SK-N-MC (cell line): ENCODE data around the gene KRTAP10-3.

Experiments
- EZH2 ChIP-seq: fragments of 200-600 bp; sonication (generic); IDR thresholded peaks from one replicate; pipeline ENCODE4 v1.6.1; 2017; ENCODE audit warnings: antibody characterized with exemption
- POLR2AphosphoS5 ChIP-seq: IDR thresholded peaks from 2 replicates; pipeline ENCODE4 v1.6.1; 2012; ENCODE audit warnings: mild to moderate bottlenecking, low read depth, low read length, borderline replicate concordance

DNA sequence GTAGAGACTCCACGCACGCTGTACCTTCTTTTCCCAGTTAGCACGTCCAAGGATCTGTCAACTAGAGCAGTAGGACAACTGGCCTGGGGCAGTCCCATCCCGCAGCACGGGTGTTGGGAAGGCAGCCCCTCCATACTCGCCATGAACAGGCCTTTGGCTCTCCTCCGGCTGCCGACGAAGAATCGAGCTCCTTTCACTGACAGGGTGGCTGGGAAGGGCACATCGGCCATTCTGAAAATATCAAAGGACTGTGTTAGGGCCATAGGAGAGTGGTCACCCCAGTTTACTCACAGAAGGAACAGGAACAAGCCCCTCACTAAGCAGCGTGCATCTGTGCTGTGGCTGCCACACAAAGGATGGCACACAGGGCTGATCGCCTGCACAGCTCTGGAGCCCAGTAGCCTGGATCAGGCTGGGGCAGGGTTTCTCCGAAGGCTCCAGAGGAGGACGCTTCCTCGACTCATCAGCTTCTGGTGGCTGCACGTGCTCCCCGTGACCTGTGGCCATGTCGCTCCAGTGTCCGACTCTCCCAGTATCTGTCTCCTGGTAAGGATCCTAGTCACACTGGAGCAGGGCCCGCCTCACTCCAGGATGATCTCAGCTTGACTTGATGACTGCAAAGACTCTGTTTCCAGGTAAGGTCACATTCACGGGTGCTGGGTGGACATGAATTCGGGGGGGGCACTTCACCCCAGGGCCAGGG, 27.5 kb downstream of the KRTAP10-3 start:
- TF ChIP-seq EZH2, result no peak
- no peak for TF ChIP-seq POLR2AphosphoS5
